GM12878 (cell line): ENCODE measurements around the gene NEO1. TPM values are rescaled to one million over a fixed set of nuclear protein-coding genes. Genes with fewer than 3 reads are reported as not detected.

Experiments
- ATAC-seq: fragments of 200-7000 bp; cut with Tn5 transposase; 3 replicates; pipeline ENCODE4 v1.9.1; 2020; ENCODE audit warnings: mild to moderate bottlenecking, moderate library complexity
- BruUV-seq: library from RNA; stranded (reverse); fragments of 400-500 nt; replicated peaks from 2 replicates; lab custom pipeline; 2021; lab: Mats Ljungman, UMichigan
- CTCF ChIA-PET: fragments of 300-600 bp; sonication (Branson Sonifier 250); formaldehyde crosslinking; extraction: SDS; loops from one replicate; lab custom pipeline; 2021; ENCODE audit warnings: inconsistent platforms; lab: Yijun Ruan, JAX
- POLR2A ChIA-PET: fragments of 350-600 bp; formaldehyde crosslinking; extraction: SDS; loops from one replicate; lab custom pipeline; 2021; ENCODE audit warnings: inconsistent platforms; lab: Charles Lee
- RAD21 ChIA-PET: fragments of 300-600 bp; sonication (Branson Sonifier 250); formaldehyde crosslinking; loops from one replicate; lab custom pipeline; 2023; ENCODE audit warnings: antibody characterized with exemption; ENCODE audit not compliant: unreplicated experiment; lab: Charles Lee
- SMC1A ChIA-PET: fragments of 300-600 bp; sonication (Branson Sonifier 250); formaldehyde crosslinking; loops from one replicate; lab custom pipeline; 2023; ENCODE audit not compliant: unreplicated experiment, uncharacterized antibody; lab: Charles Lee
- DNase-seq: peaks from one replicate; pipeline ENCODE4 v3.0.0-alpha.2; 2011; ENCODE audit warnings: low read depth, low spot score
- FAIRE-seq: peaks from 3 replicates; lab custom pipeline; 2011; peaks lifted over from hg19 to GRCh38; lab: Jason Lieb, UNC
- H2AFZ ChIP-seq: 2 replicates; pipeline ENCODE4 v1.6.0; 2011; ENCODE audit warnings: low read depth, low read length, control low read depth; ENCODE audit not compliant: control insufficient read depth
- H3K27ac ChIP-seq: 2 replicates; pipeline ENCODE4 v1.5.1; 2011; ENCODE audit warnings: control low read depth; ENCODE audit not compliant: control insufficient read depth, insufficient read depth
- H3K27me3 ChIP-seq, 2 experiments: replicated peaks in 1 of 2; 2 replicates each; pipeline versions ENCODE4 v1.6.0 to v1.6.1; 2011; ENCODE audit warnings: low read length in 1 of 2; ENCODE audit not compliant: control insufficient read depth in 2 of 2, insufficient read depth in 2 of 2
- H3K36me3 ChIP-seq, 2 experiments: 2 replicates each; pipeline ENCODE4 v1.5.1; 2011; ENCODE audit warnings: low read length in 1 of 2; ENCODE audit not compliant: control insufficient read depth in 2 of 2, insufficient read depth in 2 of 2
- H3K4me1 ChIP-seq: 2 replicates; pipeline ENCODE4 v1.6.1; 2011; ENCODE audit warnings: mild to moderate bottlenecking, low read length, moderate library complexity, mixed read lengths; ENCODE audit not compliant: control insufficient read depth, insufficient read depth
- H3K4me2 ChIP-seq: 2 replicates; pipeline ENCODE4 v1.6.0; 2011; ENCODE audit warnings: control low read depth; ENCODE audit not compliant: control insufficient read depth, insufficient read depth
- H3K4me3 ChIP-seq: fragments of 200-600 bp; sonication (generic); 2 replicates; pipeline ENCODE4 v1.5.1; 2016
- H3K79me2 ChIP-seq: 2 replicates; pipeline ENCODE4 v1.6.0; 2011; ENCODE audit warnings: low read length; ENCODE audit not compliant: control insufficient read depth, insufficient read depth
- H3K9ac ChIP-seq: 2 replicates; pipeline ENCODE4 v1.8.0; 2011; ENCODE audit warnings: low read length, control low read depth, mixed read lengths; ENCODE audit not compliant: control insufficient read depth, insufficient read depth
- H3K9me3 ChIP-seq: replicated peaks from 3 replicates; pipeline ENCODE4 v1.5.1; 2011; ENCODE audit warnings: mild to moderate bottlenecking, low read length; ENCODE audit not compliant: control insufficient read depth, insufficient read depth
- H4K20me1 ChIP-seq: 2 replicates; pipeline ENCODE4 v1.6.0; 2011; ENCODE audit not compliant: control insufficient read depth, insufficient read depth
- CHD4 ChIP-seq: fragments of 200-600 bp; sonication (generic); IDR thresholded peaks from 2 replicates; pipeline ENCODE4 v1.6.1; 2016; ENCODE audit warnings: mild to moderate bottlenecking
- MYC ChIP-seq: IDR thresholded peaks from 2 replicates; pipeline ENCODE4 v1.6.1; 2011; ENCODE audit warnings: mild to moderate bottlenecking, low read length, moderate library complexity, inconsistent platforms; ENCODE audit not compliant: insufficient read depth, insufficient replicate concordance, insufficient read length, severe bottlenecking
- ZBTB40 ChIP-seq: fragments of 450-650 bp; IDR thresholded peaks from 2 replicates; pipeline ENCODE4 v1.6.1; 2016; ENCODE audit warnings: mild to moderate bottlenecking, moderate library complexity, borderline replicate concordance
- ZNF207 ChIP-seq: fragments of 450-650 bp; IDR thresholded peaks from 2 replicates; pipeline ENCODE4 v1.6.1; 2014; ENCODE audit warnings: antibody characterized with exemption, mild to moderate bottlenecking, borderline replicate concordance
- WGBS: methylation state at CpG from one replicate; pipeline ENCODE4 v1.1.6; 2016; ENCODE audit warnings: low lambda C conversion rate; ENCODE audit not compliant: insufficient replicate concordance, insufficient coverage; ENCODE audit errors: missing lambda C conversion rate; 5-methylcytosine and 5-hydroxymethylcytosine counted together
- in situ Hi-C: fragments of 300-500 bp; cut with MboI; formaldehyde crosslinking; loops from 9 replicates; pipeline ENCODE4 v1.14.3; 2018; ENCODE audit warnings: mixed read lengths
- intact Hi-C: fragments of 100-400 bp; cut with micrococcal nuclease; formaldehyde crosslinking; loops from one replicate; pipeline ENCODE4 v1.14.2; 2022; ENCODE audit not compliant: unreplicated experiment
- polyA plus RNA-seq, 11 experiments: library from polyadenylated mRNA; depleted of rRNA in 4 of 11; unstranded in 6 of 11; stranded (reverse) in 5 of 11; fragments of >200 nt; fragmentation: Nextera tagmentation in 4 of 11; fragmentation: Illumina TruSeq in 1 of 11; extraction: Ambion mirVana in 4 of 11; extraction: Trizol in 1 of 11; gene quantifications; 1 replicate in 1 of 11; 2 replicates in 10 of 11; pipeline versions ENCODE4 v1.2.1 to v1.2.3, GENCODE V29; 2011 to 2016; ENCODE audit warnings: inconsistent platforms in 2 of 11, missing spikeins in 2 of 11, low read depth in 1 of 11
- total RNA-seq, 4 experiments: library from RNA; depleted of rRNA in 3 of 4; stranded (reverse); fragments of >200 nt in 3 of 4; fragmentation: Illumina TruSeq in 1 of 4; extraction: Trizol in 1 of 4; gene quantifications; 2 replicates each; pipeline versions ENCODE4 v1.2.1 to v1.2.3, GENCODE V29; 2013 to 2021
- TF ChIP-seq, protein P1 (sequence below): IDR thresholded peaks from 2 replicates; pipeline ENCODE4 v1.6.1; 2012; ENCODE audit warnings: mild to moderate bottlenecking, low read depth, low read length
- TF ChIP-seq, protein P2 (sequence below): fragments of 450-650 bp; IDR thresholded peaks from 2 replicates; pipeline ENCODE4 v1.6.1; 2014; ENCODE audit warnings: mild to moderate bottlenecking
- TF ChIP-seq, protein P3 (sequence below), 3 experiments: IDR thresholded peaks in 2 of 3; conservative IDR thresholded peaks in 1 of 3; 2 replicates each; pipeline ENCODE4 v1.5.1; 2011; ENCODE audit warnings: low read depth in 3 of 3, low read length in 3 of 3, mild to moderate bottlenecking in 3 of 3, control low read depth in 2 of 3, moderate library complexity in 2 of 3, inconsistent platforms in 1 of 3, mixed read lengths in 1 of 3; ENCODE audit not compliant: control insufficient read depth in 2 of 3, insufficient read depth in 1 of 3; ENCODE audit errors: extremely low read depth in 1 of 3
- TF ChIP-seq, protein P4 (sequence below): fragments of 450-650 bp; IDR thresholded peaks from 2 replicates; pipeline ENCODE4 v1.6.1; 2018; ENCODE audit warnings: borderline replicate concordance, mild to moderate bottlenecking; ENCODE audit not compliant: partially characterized antibody

NEO1 gene
- total and polyA plus RNA-seq, 10 of the 15 experiments (the other 5 are each of a cell fraction or from before 2014, with no cell fraction given) = 0.03 to 2.0 (median 0.32) TPM

DNA sequence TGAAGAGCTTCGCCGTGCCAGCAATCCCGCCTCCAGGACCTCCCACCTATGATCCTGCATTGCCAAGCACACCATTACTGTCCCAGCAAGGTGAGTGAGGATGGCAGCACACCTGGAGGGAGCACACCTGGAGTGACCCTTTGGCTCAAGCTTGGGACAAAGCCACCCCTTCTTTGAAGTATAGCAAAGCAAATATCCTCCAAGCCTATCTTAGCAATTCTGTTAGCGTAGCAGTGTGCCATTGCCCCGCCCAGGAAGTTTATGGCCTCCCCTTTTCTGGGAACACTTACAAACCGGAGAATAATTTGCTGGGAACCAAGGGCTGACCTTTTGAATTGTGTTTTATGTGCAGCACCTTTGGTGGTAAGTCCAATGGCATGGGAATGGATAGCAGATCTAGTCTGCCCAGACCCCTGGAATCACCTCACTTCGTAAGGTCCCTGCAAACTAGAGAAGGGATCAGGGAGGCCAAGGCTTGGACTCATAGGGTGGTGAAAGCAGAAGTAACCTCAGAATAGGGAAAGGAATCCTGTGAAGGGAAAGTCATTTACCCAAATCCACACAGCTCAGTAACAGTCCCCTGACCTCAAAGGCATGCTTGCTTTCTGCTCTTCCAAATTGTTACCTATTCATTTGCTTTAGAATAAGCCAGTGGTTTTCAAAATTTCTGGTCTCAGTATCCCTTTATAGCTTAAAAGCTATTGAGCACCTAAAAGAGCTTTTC lies 246.4 kb downstream of the NEO1 start:
- in situ Hi-C loops (no loop called here), intact Hi-C loops (no loop called here)
- Histone ChIP-seq H3K36me3 (no peaks in the 10 kb centered on the region), H2AFZ (no peak overlapping the region), H4K20me1 (no peaks in the 10 kb centered on the region), H3K4me1 (no peaks in the 10 kb centered on the region), H3K9ac (no peak overlapping the region), H3K27ac (no peak overlapping the region), H3K79me2 (no peaks in the 10 kb centered on the region), H3K4me3 (no peak overlapping the region), H3K9me3 (no peaks in the 10 kb centered on the region), H3K27me3 (no peaks in the 10 kb centered on the region; a peak in 1 of 4 replicates), H3K4me2 (no peak overlapping the region)
- WGBS = 52% methylated on average over 7 of the region's 7 CpGs
- ATAC-seq (no peak), DNase-seq (no peak), FAIRE-seq (no peak)
- ChIA-PET RAD21 (no interaction called here), POLR2A (no interaction called here), CTCF (interaction anchor here (0.7 to 1.5 kb wide), 5 partner anchors 13 to 404 kb away, joined by 3 read pairs; no protein-coding TSS in a partner anchor), SMC1A (no interaction called here)
- no TSS peak for BruUV-seq
- TF ChIP-seq ZNF207 (no peak), MYC (no peak), CHD4 (no peak), ZBTB40 (no peak)
- TF ChIP-seq, protein P1, sequence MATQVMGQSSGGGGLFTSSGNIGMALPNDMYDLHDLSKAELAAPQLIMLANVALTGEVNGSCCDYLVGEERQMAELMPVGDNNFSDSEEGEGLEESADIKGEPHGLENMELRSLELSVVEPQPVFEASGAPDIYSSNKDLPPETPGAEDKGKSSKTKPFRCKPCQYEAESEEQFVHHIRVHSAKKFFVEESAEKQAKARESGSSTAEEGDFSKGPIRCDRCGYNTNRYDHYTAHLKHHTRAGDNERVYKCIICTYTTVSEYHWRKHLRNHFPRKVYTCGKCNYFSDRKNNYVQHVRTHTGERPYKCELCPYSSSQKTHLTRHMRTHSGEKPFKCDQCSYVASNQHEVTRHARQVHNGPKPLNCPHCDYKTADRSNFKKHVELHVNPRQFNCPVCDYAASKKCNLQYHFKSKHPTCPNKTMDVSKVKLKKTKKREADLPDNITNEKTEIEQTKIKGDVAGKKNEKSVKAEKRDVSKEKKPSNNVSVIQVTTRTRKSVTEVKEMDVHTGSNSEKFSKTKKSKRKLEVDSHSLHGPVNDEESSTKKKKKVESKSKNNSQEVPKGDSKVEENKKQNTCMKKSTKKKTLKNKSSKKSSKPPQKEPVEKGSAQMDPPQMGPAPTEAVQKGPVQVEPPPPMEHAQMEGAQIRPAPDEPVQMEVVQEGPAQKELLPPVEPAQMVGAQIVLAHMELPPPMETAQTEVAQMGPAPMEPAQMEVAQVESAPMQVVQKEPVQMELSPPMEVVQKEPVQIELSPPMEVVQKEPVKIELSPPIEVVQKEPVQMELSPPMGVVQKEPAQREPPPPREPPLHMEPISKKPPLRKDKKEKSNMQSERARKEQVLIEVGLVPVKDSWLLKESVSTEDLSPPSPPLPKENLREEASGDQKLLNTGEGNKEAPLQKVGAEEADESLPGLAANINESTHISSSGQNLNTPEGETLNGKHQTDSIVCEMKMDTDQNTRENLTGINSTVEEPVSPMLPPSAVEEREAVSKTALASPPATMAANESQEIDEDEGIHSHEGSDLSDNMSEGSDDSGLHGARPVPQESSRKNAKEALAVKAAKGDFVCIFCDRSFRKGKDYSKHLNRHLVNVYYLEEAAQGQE = no peak
- TF ChIP-seq, protein P2, sequence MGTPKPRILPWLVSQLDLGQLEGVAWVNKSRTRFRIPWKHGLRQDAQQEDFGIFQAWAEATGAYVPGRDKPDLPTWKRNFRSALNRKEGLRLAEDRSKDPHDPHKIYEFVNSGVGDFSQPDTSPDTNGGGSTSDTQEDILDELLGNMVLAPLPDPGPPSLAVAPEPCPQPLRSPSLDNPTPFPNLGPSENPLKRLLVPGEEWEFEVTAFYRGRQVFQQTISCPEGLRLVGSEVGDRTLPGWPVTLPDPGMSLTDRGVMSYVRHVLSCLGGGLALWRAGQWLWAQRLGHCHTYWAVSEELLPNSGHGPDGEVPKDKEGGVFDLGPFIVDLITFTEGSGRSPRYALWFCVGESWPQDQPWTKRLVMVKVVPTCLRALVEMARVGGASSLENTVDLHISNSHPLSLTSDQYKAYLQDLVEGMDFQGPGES = no peak
- TF ChIP-seq, protein P3, sequence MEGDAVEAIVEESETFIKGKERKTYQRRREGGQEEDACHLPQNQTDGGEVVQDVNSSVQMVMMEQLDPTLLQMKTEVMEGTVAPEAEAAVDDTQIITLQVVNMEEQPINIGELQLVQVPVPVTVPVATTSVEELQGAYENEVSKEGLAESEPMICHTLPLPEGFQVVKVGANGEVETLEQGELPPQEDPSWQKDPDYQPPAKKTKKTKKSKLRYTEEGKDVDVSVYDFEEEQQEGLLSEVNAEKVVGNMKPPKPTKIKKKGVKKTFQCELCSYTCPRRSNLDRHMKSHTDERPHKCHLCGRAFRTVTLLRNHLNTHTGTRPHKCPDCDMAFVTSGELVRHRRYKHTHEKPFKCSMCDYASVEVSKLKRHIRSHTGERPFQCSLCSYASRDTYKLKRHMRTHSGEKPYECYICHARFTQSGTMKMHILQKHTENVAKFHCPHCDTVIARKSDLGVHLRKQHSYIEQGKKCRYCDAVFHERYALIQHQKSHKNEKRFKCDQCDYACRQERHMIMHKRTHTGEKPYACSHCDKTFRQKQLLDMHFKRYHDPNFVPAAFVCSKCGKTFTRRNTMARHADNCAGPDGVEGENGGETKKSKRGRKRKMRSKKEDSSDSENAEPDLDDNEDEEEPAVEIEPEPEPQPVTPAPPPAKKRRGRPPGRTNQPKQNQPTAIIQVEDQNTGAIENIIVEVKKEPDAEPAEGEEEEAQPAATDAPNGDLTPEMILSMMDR (IDR thresholded peaks at IDR 0.05 in 2 of 3, conservative IDR thresholded peaks at IDR 0.05 in 1 of 3; ENCODE audit: control insufficient read depth in 2 of 3, extremely low read depth in 1 of 3, insufficient read depth in 1 of 3, low read depth in 3 of 3, low read length in 3 of 3) = no peak
- TF ChIP-seq, protein P4, sequence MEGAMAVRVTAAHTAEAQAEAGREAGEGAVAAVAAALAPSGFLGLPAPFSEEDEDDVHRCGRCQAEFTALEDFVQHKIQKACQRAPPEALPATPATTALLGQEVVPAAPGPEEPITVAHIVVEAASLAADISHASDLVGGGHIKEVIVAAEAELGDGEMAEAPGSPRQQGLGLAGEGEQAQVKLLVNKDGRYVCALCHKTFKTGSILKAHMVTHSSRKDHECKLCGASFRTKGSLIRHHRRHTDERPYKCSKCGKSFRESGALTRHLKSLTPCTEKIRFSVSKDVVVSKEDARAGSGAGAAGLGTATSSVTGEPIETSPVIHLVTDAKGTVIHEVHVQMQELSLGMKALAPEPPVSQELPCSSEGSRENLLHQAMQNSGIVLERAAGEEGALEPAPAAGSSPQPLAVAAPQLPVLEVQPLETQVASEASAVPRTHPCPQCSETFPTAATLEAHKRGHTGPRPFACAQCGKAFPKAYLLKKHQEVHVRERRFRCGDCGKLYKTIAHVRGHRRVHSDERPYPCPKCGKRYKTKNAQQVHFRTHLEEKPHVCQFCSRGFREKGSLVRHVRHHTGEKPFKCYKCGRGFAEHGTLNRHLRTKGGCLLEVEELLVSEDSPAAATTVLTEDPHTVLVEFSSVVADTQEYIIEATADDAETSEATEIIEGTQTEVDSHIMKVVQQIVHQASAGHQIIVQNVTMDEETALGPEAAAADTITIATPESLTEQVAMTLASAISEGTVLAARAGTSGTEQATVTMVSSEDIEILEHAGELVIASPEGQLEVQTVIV = no peak
